Stimulated activated CD4-positive, alpha-beta T cell treated with anti-CD3 and anti-CD28 coated beads, Interleukin-15, amount 100 ng/mL, for 48 hours (primary cell): Measurements from ENCODE around the gene CCDC183.

ENCODE experiments used
- DNase-seq, 2 donors: peaks; one replicate each; pipeline ENCODE4 v3.0.0-alpha.2; 2020; ENCODE audit warnings: low read depth in 2 of 2

The CCDC183 gene

GRCh38 chr9:136849038-136849959 lies 53.2 kb downstream of the CCDC183 start, which contains the start of gene PHPT1:
TSS of gene PHPT1 (plus strand) at chr9:136849409. CDS start at chr9:136849431, 22 bp downstream.
- peak; percentile 95 to 97 for DNase-seq

DNA sequence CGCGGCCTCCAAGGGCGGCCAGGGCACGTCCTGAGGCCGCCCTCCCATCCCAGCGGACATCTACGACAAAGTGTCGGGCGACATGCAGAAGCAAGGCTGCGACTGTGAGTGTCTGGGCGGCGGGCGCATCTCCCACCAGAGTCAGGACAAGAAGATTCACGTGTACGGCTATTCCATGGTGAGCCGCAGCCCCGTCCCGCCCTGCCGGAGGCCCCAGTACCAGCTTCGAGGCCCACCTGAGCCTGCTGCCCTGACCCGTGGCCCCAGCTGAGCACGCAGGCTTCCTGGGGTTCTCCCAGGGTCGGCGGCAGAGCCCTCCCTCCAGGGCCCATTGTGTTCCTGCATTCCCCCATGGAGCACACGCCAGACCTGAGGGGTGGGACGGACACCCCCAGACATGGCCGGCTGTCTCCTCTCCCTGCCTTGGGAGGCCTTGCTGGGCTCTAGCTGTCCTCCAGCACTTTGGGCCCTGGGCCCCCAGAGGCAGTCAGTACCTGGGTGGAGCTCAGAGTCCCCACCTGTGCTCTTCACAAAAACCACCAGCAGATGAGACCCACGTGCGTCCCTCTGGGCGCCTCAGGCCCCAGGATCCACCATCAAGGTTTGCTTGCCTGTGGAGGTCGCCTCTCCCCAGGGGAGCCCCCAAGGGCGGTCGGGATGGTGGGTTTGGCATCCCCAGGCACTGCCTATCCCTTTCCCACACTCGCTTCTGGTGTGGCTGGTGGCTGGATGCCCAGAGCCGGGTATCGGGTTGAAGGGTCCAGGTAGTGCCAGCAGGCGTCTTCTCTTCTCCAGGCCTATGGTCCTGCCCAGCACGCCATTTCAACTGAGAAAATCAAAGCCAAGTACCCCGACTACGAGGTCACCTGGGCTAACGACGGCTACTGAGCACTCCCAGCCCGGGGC lies 54.1 kb downstream of the CCDC183 start:
- no peak for DNase-seq

DNA sequence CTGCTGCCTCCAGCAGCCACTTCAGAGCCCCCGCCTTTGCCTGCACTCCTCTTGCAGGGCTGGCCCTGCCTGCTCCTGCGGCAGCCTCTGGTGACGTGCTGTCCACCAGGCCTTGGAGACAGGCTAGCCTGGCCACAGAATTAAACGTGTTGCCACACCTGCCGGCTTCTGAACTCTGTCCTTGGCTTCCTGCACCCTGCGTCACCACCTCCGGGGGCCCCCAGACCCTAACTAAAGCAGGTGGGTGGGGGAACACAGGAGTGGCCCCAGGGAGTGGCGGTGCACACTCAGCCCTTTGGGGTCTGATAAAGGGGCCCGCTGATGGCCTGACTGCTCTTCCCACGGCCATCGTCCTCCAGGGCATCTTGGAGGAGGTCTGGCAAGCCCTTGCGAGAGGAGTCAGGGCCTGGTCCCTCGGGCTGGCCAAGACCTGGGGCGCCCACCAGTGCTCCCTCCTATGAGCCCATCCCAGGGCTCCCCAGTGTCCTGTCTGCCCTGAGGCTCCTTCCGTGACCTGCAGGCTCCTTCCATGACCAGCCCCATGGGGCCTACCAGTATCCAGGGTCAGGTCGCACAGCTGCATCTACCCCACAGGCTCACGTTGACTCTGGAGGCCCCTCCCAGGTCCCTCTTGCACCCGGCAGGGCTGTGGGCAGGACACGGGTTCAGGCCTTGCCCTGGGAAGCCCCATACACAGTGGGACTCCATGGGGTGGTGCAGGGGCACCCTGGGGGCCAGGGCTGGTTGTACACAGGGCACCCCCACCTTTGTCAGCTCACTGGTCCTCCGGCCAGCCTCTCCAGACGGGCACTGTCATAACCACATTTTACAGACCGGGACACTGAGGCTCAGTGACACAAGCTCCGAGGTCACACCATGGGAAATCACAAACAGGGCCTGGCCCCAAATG lies 55.0 kb downstream of the CCDC183 start:
- DNase-seq: no peak

DNA sequence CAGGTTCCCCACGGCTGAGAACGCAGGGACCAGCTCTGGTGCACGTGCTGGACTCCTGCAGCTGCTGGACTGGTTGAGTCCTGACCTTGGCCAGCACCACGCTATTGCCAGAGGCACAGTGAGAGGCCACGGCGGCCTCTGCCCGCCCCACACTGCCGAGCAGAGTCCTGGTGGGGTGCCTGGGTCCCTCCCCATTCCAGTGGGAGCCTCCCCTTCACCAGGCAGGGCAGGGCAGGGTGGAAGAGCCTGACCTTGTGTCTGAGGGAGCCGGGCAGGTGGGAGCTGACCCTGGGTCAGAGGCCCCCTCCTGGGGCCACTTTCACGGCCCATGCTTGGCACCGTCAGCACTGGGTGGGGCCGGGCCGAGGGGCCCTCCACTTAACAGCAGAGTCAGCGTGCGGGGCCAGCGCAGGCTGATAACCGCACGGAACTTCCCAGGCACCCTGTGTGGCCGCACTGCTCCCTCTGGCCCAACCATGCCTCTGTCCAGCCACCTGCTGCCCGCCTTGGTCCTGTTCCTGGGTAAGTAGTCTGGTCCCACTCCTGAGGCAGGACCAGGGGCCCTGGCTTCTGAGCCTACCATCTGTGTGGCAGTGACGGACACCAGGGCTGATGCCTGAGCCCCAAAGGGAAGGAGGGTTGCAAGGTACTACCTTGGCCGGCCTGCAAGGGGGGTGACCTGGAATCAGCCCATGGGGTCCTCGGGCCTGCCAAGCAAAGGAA lies 56.0 kb downstream of the CCDC183 start, which contains the start of gene MAMDC4:
Gene MAMDC4, plus strand, starts transcription at position 406 of the 723 bp plus-strand sequence. Its CDS starts 71 bp downstream, at position 477.
- DNase-seq: no peak

DNA sequence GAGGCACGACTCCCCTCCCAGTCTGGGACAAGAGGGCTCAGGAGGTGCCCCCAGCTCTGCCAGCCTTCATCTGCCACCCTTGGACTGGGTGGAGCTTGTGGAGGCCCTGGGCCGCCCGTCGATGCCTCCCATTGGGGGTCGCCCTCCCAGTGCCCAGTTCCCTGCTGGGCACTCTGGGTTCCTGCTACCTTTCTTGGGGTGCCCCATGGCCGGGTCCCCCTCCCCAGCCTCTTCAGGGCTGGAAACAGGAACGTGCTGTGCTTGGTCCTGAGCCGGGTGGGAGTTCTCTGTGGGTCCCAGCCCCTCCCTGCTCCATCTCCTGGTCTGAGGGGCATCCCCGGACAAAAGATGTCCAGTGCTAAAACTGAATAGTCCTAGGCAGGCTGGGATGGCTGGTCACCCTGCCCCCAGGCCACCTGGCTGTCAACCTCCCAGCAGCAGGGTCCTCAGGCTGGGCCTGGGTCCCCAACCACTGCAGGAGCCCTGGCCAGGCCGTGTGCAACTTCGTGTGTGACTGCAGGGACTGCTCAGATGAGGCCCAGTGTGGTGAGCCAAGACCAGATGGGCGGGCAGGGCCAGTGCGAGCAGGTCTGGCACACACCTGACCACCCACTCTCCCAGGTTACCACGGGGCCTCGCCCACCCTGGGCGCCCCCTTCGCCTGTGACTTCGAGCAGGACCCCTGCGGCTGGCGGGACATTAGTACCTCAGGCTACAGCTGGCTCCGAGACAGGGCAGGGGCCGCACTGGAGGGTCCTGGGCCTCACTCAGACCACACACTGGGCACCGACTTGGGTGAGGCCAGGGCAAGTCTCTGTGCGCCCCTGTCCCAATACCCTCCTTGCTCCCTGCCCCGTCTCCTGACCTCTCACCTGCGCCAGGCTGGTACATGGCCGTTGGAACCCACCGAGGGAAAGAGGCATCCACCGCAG lies 56.8 kb downstream of the CCDC183 start:
- DNase-seq: no peak

DNA sequence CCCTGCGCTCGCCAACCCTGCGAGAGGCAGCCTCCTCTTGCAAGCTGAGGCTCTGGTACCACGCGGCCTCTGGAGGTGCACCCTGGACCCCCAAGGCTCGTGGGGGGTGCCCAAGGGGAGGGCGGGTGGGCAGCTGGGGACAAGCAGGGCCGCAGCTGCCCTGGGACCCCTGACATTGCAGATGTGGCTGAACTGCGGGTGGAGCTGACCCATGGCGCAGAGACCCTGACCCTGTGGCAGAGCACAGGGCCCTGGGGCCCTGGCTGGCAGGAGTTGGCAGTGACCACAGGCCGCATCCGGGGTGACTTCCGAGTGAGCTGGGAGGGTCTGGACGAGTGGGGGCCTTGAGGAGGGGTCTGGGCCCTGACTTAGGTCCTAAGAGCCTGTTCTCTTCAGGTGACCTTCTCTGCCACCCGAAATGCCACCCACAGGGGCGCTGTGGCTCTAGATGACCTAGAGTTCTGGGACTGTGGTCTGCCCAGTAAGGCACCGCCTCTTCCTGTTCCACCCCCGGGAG lies 57.5 kb downstream of the CCDC183 start:
- DNase-seq: no peak

- no peak for DNase-seq
Measured at GRCh38 chr9:136854113-136854841, 58.1 kb downstream of the CCDC183 start.

- DNase-seq: no peak
Measured at GRCh38 chr9:136854842-136855460, 58.8 kb downstream of the CCDC183 start.

DNA sequence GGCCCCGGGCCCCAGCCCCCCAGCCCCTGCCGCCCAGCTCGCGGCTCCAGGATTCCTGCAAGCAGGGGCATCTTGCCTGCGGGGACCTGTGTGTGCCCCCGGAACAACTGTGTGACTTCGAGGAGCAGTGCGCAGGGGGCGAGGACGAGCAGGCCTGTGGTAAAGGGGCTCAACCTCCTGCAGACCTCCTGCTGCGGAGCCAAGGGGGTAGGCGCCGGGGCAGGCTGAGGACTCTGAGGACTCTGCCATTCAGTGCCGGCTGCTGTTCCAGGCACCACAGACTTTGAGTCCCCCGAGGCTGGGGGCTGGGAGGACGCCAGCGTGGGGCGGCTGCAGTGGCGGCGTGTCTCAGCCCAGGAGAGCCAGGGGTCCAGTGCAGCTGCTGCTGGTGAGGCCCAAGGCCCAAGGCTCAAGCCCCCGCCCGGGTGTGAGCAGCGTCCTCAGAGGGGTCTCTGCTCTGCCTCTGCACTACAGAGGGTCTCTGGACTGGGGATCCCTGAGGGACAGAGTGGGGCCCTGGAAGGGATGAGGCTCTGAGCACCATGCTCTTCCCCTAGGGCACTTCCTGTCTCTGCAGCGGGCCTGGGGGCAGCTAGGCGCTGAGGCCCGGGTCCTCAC lies 59.4 kb downstream of the CCDC183 start:
- no peak for DNase-seq

DNA sequence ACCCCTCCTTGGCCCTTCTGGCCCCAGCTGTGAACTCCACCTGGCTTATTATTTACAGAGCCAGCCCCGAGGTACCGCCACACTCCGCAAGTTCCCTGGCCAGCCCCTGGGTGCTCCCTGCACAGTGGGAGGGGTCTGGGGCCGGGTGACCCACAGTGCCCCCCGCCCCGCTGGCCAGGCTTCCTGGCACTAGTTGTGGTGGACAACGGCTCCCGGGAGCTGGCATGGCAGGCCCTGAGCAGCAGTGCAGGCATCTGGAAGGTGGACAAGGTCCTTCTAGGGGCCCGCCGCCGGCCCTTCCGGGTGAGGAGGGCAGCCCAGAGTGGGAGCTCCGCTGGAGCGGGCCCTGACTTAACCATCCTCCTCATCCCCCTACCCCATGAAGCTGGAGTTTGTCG lies 59.9 kb downstream of the CCDC183 start:
- no peak for DNase-seq

GRCh38 chr9:136856541-136857141 lies 60.5 kb downstream of the CCDC183 start:
- DNase-seq: no peak

DNA sequence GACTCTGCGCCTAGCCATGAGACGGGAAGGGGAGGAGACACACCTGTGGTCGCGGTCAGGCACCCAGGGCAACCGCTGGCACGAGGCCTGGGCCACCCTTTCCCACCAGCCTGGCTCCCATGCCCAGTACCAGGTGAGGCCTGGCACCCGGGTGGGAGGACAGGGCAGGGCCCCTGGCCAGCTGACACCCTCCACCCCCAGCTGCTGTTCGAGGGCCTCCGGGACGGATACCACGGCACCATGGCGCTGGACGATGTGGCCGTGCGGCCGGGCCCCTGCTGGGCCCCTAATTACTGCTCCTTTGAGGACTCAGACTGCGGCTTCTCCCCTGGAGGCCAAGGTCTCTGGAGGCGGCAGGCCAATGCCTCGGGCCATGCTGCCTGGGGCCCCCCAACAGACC lies 61.0 kb downstream of the CCDC183 start:
- DNase-seq: no peak
